Measurements from ENCODE around the gene NTRK2. TPM values are rescaled to one million over a fixed set of nuclear protein-coding genes. Genes with fewer than 3 reads are reported as not detected.
"Not testable (repeated sequence)": the region's sequence is repeated elsewhere in the genome, so short reads cannot be mapped to it uniquely, and the experiment has no call there.

NTRK2 gene
- polyA plus RNA-seq, 3 donors = 7.0 to 11.7 (median 11.1) TPM

GRCh38 chr9:84893419-84894128, 224.0 kb downstream of the NTRK2 start:
- H3K27ac ChIP-seq (ENCODE audit: low read depth, low read length) = no peak overlapping the region
- whole genome bisulfite sequencing, 3 donors = 74 to 84% (median 77%) methylated on average over 13 of the region's 13 CpGs

DNA sequence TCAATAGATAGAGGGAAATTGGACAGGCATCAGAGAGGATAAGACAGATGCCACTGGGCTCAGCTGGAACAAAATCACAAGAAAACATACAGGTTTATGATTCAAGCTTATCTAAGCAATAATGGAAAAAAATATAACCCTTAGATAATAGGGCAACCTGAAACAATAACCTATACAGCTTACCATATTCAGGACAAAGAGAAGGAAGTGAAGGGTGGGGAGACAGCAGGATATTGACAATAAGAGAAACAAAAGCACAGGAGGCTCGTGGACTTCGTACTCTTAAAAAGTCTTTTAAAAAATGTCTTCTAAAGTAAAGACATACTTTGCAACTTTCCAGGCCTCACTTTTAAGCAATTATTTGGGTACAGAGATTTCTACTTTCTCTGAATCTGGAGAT, 225.3 kb downstream of the NTRK2 start:
- H3K27ac ChIP-seq (ENCODE audit: low read depth, low read length) = no peak overlapping the region
- WGBS, 3 donors = 56 to 67% (median 64%) methylated on average over 2 of the region's 2 CpGs

- WGBS, 3 donors = 79 to 91% (median 83%) methylated on average over 7 of the region's 7 CpGs
- no peak overlapping the region for H3K27ac ChIP-seq (ENCODE audit: low read depth, low read length)
Observed at GRCh38 chr9:84897362-84898094, 228.0 kb downstream of the NTRK2 start.

DNA sequence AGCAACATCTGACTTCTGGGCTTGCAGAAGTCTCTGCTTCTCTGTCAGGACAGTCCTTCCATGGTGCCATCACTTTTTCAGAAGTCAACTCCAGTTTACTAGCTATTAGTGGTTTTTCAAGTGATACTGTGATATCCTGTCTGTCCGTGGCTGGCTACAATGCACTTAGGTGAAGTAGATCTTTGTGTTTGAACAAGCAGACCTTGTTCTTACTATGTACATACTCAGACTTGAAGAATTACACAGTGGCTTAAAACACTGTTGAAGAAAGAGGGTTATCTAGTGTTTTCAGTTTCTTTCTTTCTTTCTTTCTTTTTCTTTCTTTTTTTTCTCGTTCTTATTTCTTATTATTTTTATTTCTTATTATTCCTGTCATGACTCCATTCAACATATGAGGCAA, 228.7 kb downstream of the NTRK2 start:
- WGBS, 3 donors = 53 to 84% (median 68%) methylated on average over 2 of the region's 2 CpGs

GRCh38 chr9:84898618-84899017, 229.1 kb downstream of the NTRK2 start:
- 72 to 82% (median 78%) methylated on average over 6 of the region's 6 CpGs for WGBS, 3 donors
- not testable (repeated sequence) for H3K27ac ChIP-seq (ENCODE audit: low read depth, low read length)

More for the DNA sequence above, 228.7 kb downstream of the NTRK2 start:
- H3K27ac ChIP-seq (ENCODE audit: low read depth, low read length) = no peak overlapping the region

DNA sequence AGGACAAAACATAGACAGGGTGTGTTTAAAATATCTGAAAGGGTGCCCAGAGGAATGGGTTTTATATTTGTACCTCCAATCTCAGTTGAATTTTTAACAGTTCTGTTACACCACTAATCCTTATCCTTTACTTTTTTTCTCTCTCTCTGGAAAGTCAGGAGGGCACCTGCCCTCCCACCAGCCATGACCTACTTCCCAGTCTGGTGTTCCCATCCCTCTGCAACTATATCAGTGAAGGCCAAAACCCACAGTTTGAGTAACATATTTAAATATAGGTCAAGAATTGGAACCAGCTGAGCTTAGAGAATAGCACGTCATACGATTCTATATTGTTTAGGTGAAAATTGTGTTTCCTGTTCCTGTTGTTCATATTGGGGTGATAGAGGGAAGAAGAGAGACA, 229.8 kb downstream of the NTRK2 start:
- no peak overlapping the region for H3K27ac ChIP-seq (ENCODE audit: low read depth, low read length)
- WGBS, 3 donors = 84 to 87% (median 84%) methylated on average over 2 of the region's 2 CpGs

DNA sequence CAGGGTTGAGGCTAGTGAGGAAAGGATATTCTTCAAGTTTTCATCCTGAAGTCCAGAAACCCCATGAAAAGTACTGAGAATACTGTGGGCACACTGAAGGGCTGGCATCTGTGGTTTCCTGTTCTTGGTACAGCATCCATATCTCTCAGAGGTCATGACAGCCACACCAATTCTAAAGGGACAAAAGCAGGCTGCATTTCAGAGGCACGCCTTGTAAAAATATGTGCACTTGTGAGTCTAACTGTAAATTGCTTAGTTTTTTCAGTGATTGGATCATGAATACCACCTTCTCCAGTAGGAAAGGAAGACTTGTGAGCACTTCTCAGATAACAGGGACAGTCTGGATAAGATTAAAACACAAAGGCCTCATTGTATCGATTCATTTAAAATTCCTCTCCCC, 230.9 kb downstream of the NTRK2 start:
- 33 to 85% (median 81%) methylated on average over 2 of the region's 2 CpGs for WGBS, 3 donors
- no peak overlapping the region for H3K27ac ChIP-seq (ENCODE audit: low read depth, low read length)

- WGBS, 3 donors = 59 to 82% (median 78%) methylated on average over 2 of the region's 2 CpGs
- no peak overlapping the region for H3K27ac ChIP-seq (ENCODE audit: low read depth, low read length)
Observed at GRCh38 chr9:84903963-84904362, 234.4 kb downstream of the NTRK2 start.

DNA sequence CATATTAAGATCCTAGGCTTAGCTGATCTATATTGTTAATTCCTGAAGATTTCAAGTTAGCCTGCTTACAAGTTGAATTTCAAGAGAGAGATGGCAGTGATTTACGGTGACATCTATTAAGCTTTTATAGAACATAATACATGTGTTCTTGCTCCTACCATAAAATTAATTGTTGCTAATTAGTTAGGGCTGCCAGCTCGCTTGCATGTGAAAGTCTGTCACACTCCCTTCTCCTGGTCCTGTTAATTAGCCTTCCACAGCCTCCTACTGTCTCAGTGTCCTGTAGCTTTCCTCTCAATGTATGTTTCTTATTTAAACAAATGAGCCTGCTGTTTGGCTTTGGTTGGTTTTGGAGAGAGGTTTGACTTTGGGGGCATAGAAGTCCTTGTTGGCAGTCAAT, 247.2 kb downstream of the NTRK2 start:
- WGBS, 3 donors = 81 to 90% (median 86%) methylated on average over 2 of the region's 2 CpGs

DNA sequence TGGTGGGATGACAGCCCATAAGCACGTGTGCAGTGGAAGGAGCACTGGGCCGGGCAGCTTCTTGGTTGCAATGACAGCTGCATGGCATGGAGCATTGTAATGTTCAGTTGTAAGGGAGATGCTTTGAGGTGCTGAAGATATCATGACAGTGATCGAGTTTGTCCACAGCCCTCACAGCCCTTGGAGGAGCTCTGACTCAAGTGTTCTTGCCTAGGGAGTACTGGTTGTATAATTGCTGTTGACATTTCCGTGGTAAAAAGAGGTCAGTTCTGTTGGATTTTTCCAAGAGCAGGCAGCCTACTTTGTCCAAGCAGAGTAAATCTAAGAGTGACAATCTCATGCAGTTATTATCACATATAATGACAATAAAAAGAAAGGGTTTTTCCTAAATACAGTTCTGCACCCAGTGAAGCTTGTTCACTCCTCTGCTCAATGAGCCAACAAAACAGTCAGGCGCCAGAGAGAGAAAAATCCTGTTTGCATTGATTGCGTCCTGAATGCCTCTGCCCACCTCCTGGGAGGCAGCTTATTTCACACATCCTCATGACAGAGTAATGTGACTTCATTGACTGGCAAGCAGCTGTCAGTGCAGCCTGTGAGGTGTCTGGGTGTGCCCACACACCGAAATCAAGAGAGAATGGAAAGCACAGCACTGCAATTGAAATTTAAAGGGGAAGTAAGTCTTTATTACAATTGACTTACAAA, 248.0 kb downstream of the NTRK2 start:
- WGBS, 3 donors = 50 to 60% (median 59%) methylated on average over 7 of the region's 7 CpGs
- H3K27ac ChIP-seq (ENCODE audit: low read depth, low read length) = no peak overlapping the region

More for the DNA sequence above, 247.2 kb downstream of the NTRK2 start:
- H3K27ac ChIP-seq (ENCODE audit: low read depth, low read length) = no peak overlapping the region

DNA sequence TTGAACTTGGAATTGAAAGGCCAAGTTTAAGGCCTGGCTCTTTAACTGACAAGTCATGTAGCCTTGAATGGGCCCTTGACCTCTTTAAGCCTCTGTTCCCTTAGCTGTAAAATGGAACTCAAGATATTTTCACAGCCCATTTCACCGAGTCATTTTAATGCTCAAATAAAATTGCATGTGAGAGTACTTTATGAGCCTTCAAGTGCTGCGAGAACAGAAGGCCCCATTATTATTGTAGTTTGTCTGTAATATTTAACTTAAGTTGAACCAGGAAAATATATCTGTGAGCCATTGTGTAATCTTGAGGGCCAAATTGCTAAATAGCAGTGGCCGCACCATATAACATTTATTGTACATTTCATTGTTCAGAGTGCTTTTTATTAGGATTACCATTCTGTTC, 249.9 kb downstream of the NTRK2 start:
- no peak overlapping the region for H3K27ac ChIP-seq (ENCODE audit: low read depth, low read length)
- WGBS, 3 donors = 76 to 94% (median 93%) methylated on average over 3 of the region's 3 CpGs

- no peak overlapping the region for H3K27ac ChIP-seq (ENCODE audit: low read depth, low read length)
Observed at GRCh38 chr9:84921175-84921574, 251.6 kb downstream of the NTRK2 start.

GRCh38 chr9:84922051-84922450, 252.5 kb downstream of the NTRK2 start:
- WGBS, 3 donors = 72 to 81% (median 76%) methylated on average over 8 of the region's 8 CpGs
- no peak overlapping the region for H3K27ac ChIP-seq (ENCODE audit: low read depth, low read length)

DNA sequence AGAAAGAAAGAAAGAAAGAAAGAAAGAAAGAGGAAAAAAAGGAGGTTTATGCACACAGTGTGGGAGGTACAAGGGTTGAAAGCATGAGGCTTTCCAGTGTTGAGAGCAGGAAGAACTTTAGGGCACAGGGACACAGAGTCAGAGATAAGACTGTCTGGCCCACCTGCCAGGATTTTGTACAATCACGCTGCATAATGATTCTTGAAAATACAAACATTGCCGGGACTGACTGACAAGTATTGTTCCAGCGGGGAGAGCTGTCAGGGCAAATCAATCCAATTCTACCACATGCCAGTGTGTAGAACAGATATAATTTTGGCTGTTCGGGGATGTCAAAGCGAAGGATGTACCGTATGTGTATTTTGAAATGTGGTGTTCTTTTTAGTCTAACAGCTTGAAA, 254.7 kb downstream of the NTRK2 start:
- WGBS, 3 donors = 46 to 89% (median 83%) methylated on average over 6 of the region's 6 CpGs
- H3K27ac ChIP-seq (ENCODE audit: low read depth, low read length) = no peak overlapping the region

GRCh38 chr9:84925225-84925872, 255.8 kb downstream of the NTRK2 start:
- no peak overlapping the region for H3K27ac ChIP-seq (ENCODE audit: low read depth, low read length)
- WGBS, 3 donors = 86 to 88% (median 86%) methylated on average over 7 of the region's 7 CpGs

DNA sequence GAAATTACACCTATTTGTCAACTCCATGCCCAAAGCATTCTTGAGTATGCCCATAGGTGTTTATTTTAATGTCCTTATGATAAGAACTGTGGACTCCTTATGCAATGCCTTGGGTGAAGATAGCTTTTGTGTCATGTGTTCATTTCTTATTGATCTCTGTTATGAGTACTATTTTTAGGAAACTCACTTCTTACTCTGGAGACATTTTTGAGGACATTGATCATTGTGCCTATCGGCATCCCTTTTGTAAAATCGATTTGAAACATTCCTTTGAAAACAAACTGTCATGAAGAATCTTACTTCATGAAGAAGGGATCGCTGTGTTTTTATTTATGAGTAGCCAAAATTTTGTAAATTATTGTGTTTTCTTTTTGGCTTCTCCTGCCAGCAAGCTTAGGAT, 257.3 kb downstream of the NTRK2 start:
- H3K27ac ChIP-seq (ENCODE audit: low read depth, low read length) = no peak overlapping the region
- 92 to 95% (median 94%) methylated on average over 3 of the region's 3 CpGs for WGBS, 3 donors

GRCh38 chr9:84928419-84928818, 258.9 kb downstream of the NTRK2 start:
- H3K27ac ChIP-seq (ENCODE audit: low read depth, low read length) = no peak overlapping the region
- 76 to 90% (median 88%) methylated on average over 6 of the region's 6 CpGs for WGBS, 3 donors

DNA sequence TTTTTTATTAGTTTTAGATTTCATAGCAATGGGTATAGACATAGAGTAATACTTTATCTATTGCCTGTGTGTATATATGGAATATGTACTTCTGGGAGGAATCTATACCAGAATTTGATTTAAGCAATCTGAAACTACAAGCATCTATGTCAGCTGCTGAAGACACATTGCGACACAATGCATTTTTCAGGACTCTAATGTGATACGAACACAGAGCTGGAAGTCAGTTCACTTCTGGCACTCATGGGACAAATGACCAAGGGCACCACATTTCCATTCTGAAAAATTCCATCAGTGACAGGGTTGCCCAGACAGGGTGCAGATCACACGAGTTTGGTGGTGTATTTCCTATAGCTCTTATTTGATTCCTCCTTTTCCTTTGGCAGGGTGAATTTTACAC, 259.5 kb downstream of the NTRK2 start:
- no peak overlapping the region for H3K27ac ChIP-seq (ENCODE audit: low read depth, low read length)
- 76 to 89% (median 83%) methylated on average over 3 of the region's 3 CpGs for WGBS, 3 donors

Measured in adipose tissue (tissue), 3 donors.